Activated T-helper 2 cell treated with anti-CD3 and anti-CD28 coated beads, Interferon-gamma antibody, Interleukin-2, Interleukin-4, amounts not matched to agents 10 μg/mL and 5 μg/mL and 100 μg/mL, durations not matched to agents 14 hours and 24 hours and 36 hours (primary cell): ENCODE data around the gene MS4A10. TPM values are rescaled to one million over a fixed set of nuclear protein-coding genes. Genes with fewer than 3 reads are reported as not detected.

Experiments used
- DNase-seq: peaks from one replicate; pipeline ENCODE4 v3.0.0; 2021; ENCODE audit warnings: low spot score
- H3K27ac Mint-ChIP-seq: one replicate; pipeline ENCODE4 v1.8.0; 2021; ENCODE audit warnings: mixed read lengths
- H3K27me3 Mint-ChIP-seq: one replicate; pipeline ENCODE4 v1.8.0; 2021; ENCODE audit warnings: low read depth, mixed read lengths
- H3K36me3 Mint-ChIP-seq: one replicate; pipeline ENCODE4 v1.8.0; 2021; ENCODE audit warnings: low read depth, mixed read lengths
- H3K4me1 Mint-ChIP-seq: one replicate; pipeline ENCODE4 v1.8.0; 2021; ENCODE audit warnings: low read depth, mixed read lengths
- H3K4me3 Mint-ChIP-seq: one replicate; pipeline ENCODE4 v1.8.0; 2021; ENCODE audit warnings: low read depth, mild to moderate bottlenecking, moderate library complexity, mixed read lengths
- H3K9me3 Mint-ChIP-seq: one replicate; pipeline ENCODE4 v1.8.0; 2021; ENCODE audit warnings: mixed read lengths
- intact Hi-C: fragments of 100-400 bp; cut with micrococcal nuclease; formaldehyde crosslinking; loops from one replicate; pipeline ENCODE4 v1.15.1; 2023
- total RNA-seq: library from RNA; stranded (reverse); gene quantifications from 2 replicates; pipeline ENCODE4 v1.2.3, GENCODE V29; 2022

Gene MS4A10
- total RNA-seq: not detected in 2 replicates

GRCh38 chr11:60785136-60785535 lies at the start of gene MS4A10:
MS4A10 (plus strand) TSS chr11:60785333; CDS start chr11:60790336, 5,003 bp downstream.
- no peak for DNase-seq
- no peaks in the 10 kb centered on the region for H3K36me3 Mint-ChIP-seq
- intact Hi-C loops: no loop called here
- H3K9me3 Mint-ChIP-seq: no peaks in the 10 kb centered on the region
- H3K4me1 Mint-ChIP-seq: no peaks in the 10 kb centered on the region
- H3K27me3 Mint-ChIP-seq: no peaks in the 10 kb centered on the region
- H3K27ac Mint-ChIP-seq: no peak within 1 kb of the TSS
- no peak within 1 kb of the TSS for H3K4me3 Mint-ChIP-seq

GRCh38 chr11:60739114-60739513 lies 46.0 kb upstream of the MS4A10 start:
- peaks cover 6% of the 10 kb centered on the region for H3K27me3 Mint-ChIP-seq
- H3K4me3 Mint-ChIP-seq: no peak overlapping the region
- no peak overlapping the region for H3K27ac Mint-ChIP-seq
- H3K36me3 Mint-ChIP-seq: no peaks in the 10 kb centered on the region
- intact Hi-C loops: no loop called here
- no peaks in the 10 kb centered on the region for H3K9me3 Mint-ChIP-seq
- H3K4me1 Mint-ChIP-seq: no peaks in the 10 kb centered on the region
- no peak for DNase-seq

GRCh38 chr11:60740573-60740972 lies 44.6 kb upstream of the MS4A10 start:
- DNase-seq: no peak
- Mint-ChIP-seq H3K9me3 (no peaks in the 10 kb centered on the region), H3K27me3 (peaks cover 6% of the 10 kb centered on the region), H3K36me3 (no peaks in the 10 kb centered on the region), H3K27ac (no peak overlapping the region), H3K4me3 (no peak overlapping the region), H3K4me1 (no peaks in the 10 kb centered on the region)
- intact Hi-C loops: no loop called here

- Mint-ChIP-seq H3K9me3 (no peaks in the 10 kb centered on the region), H3K4me1 (no peaks in the 10 kb centered on the region), H3K36me3 (no peaks in the 10 kb centered on the region), H3K4me3 (no peak overlapping the region), H3K27ac (no peak overlapping the region), H3K27me3 (peaks cover 7% of the 10 kb centered on the region)
- intact Hi-C loops: no loop called here
- DNase-seq: no peak
These were observed 43.7 kb upstream of the MS4A10 start for GRCh38 chr11:60741421-60741820.

- H3K4me1 Mint-ChIP-seq: no peaks in the 10 kb centered on the region
- H3K9me3 Mint-ChIP-seq: peaks cover 5% of the 10 kb centered on the region
- H3K27ac Mint-ChIP-seq: no peak overlapping the region
- intact Hi-C loops: no loop called here
- no peaks in the 10 kb centered on the region for H3K36me3 Mint-ChIP-seq
- H3K4me3 Mint-ChIP-seq: no peak overlapping the region
- DNase-seq: no peak
- peaks cover 7% of the 10 kb centered on the region for H3K27me3 Mint-ChIP-seq
These were observed 42.1 kb upstream of the MS4A10 start for GRCh38 chr11:60743058-60743457.

GRCh38 chr11:60744114-60744513 lies 41.0 kb upstream of the MS4A10 start:
- intact Hi-C loops: no loop called here
- H3K4me1 Mint-ChIP-seq: no peaks in the 10 kb centered on the region
- DNase-seq: no peak
- H3K36me3 Mint-ChIP-seq: no peaks in the 10 kb centered on the region
- H3K27me3 Mint-ChIP-seq: peaks cover 7% of the 10 kb centered on the region
- no peak overlapping the region for H3K4me3 Mint-ChIP-seq
- H3K27ac Mint-ChIP-seq: no peak overlapping the region
- peaks cover 5% of the 10 kb centered on the region for H3K9me3 Mint-ChIP-seq

GRCh38 chr11:60747359-60747873 lies 37.7 kb upstream of the MS4A10 start:
- Mint-ChIP-seq H3K27ac (no peak overlapping the region), H3K36me3 (no peaks in the 10 kb centered on the region), H3K4me3 (no peak overlapping the region), H3K4me1 (no peaks in the 10 kb centered on the region), H3K27me3 (peaks cover 7% of the 10 kb centered on the region), H3K9me3 (peaks cover 5% of the 10 kb centered on the region)
- intact Hi-C loops: no loop called here
- DNase-seq: no peak

GRCh38 chr11:60748225-60748624 lies 36.9 kb upstream of the MS4A10 start:
- Mint-ChIP-seq H3K36me3 (no peaks in the 10 kb centered on the region), H3K4me1 (no peaks in the 10 kb centered on the region), H3K27ac (no peak overlapping the region), H3K9me3 (peaks cover 5% of the 10 kb centered on the region), H3K27me3 (peaks cover 6% of the 10 kb centered on the region), H3K4me3 (no peak overlapping the region)
- intact Hi-C loops: no loop called here
- no peak for DNase-seq

GRCh38 chr11:60748821-60749220 lies 36.3 kb upstream of the MS4A10 start:
- H3K36me3 Mint-ChIP-seq: no peaks in the 10 kb centered on the region
- no peak overlapping the region for H3K27ac Mint-ChIP-seq

GRCh38 chr11:60750911-60751310 lies 34.2 kb upstream of the MS4A10 start:
- intact Hi-C loops: no loop called here
- no peak overlapping the region for H3K27ac Mint-ChIP-seq
- H3K9me3 Mint-ChIP-seq: peaks cover 5% of the 10 kb centered on the region
- H3K4me1 Mint-ChIP-seq: no peaks in the 10 kb centered on the region
- H3K36me3 Mint-ChIP-seq: no peaks in the 10 kb centered on the region
- DNase-seq: no peak
- H3K27me3 Mint-ChIP-seq: peaks cover 7% of the 10 kb centered on the region
- no peak overlapping the region for H3K4me3 Mint-ChIP-seq

More at GRCh38 chr11:60748821-60749220, 36.3 kb upstream of the MS4A10 start:
- DNase-seq: no peak
- peaks cover 7% of the 10 kb centered on the region for H3K27me3 Mint-ChIP-seq
- H3K9me3 Mint-ChIP-seq: peaks cover 5% of the 10 kb centered on the region
- intact Hi-C loops: no loop called here
- H3K4me1 Mint-ChIP-seq: no peaks in the 10 kb centered on the region
- H3K4me3 Mint-ChIP-seq: no peak overlapping the region

GRCh38 chr11:60753309-60753708 lies 31.8 kb upstream of the MS4A10 start:
- Mint-ChIP-seq H3K36me3 (no peaks in the 10 kb centered on the region), H3K4me3 (no peak overlapping the region), H3K9me3 (no peaks in the 10 kb centered on the region), H3K4me1 (no peaks in the 10 kb centered on the region), H3K27me3 (peaks cover 9% of the 10 kb centered on the region), H3K27ac (no peak overlapping the region)
- intact Hi-C loops: no loop called here
- no peak for DNase-seq

- H3K36me3 Mint-ChIP-seq: no peaks in the 10 kb centered on the region
- intact Hi-C loops: no loop called here
- peaks cover 21% of the 10 kb centered on the region for H3K27me3 Mint-ChIP-seq
These were observed 30.2 kb upstream of the MS4A10 start for GRCh38 chr11:60754887-60755286.

GRCh38 chr11:60756307-60757032 lies 28.7 kb upstream of the MS4A10 start, which contains the start of gene MS4A15:
MS4A15 (plus strand) TSS chr11:60756867; CDS start chr11:60763734, 6,867 bp downstream.
- Mint-ChIP-seq H3K27me3 (peaks cover 31% of the 10 kb centered on the region), H3K27ac (no peak within 1 kb of the TSS), H3K4me3 (no peak within 1 kb of the TSS), H3K9me3 (no peaks in the 10 kb centered on the region), H3K36me3 (no peaks in the 10 kb centered on the region), H3K4me1 (no peaks in the 10 kb centered on the region)
- no peak for DNase-seq
- intact Hi-C loops: no loop called here

More at GRCh38 chr11:60754887-60755286, 30.2 kb upstream of the MS4A10 start:
- Mint-ChIP-seq H3K9me3 (no peaks in the 10 kb centered on the region), H3K4me3 (no peak overlapping the region), H3K27ac (no peak overlapping the region), H3K4me1 (no peaks in the 10 kb centered on the region)
- no peak for DNase-seq
